Daoy (cell line): ENCODE data around the gene GMEB2. TPM values are rescaled to one million over a fixed set of nuclear protein-coding genes. Genes with fewer than 3 reads are reported as not detected.
A peak's percentile ranks its signal among the peaks of the same experiment; 100 is the strongest.
"Not testable (repeated sequence)": the region's sequence is repeated elsewhere in the genome, so short reads cannot be mapped to it uniquely, and the experiment has no call there.

ENCODE experiments used
- DNase-seq: peaks from one replicate; pipeline ENCODE4 v3.0.0-alpha.2; 2015; ENCODE audit warnings: low read depth
- total RNA-seq: library from RNA; depleted of rRNA; stranded (reverse); fragments of >200 nt; shearing (Covaris generic); gene quantifications from 2 replicates; pipeline ENCODE4 v1.2.3, GENCODE V29; 2014

GMEB2 gene
- total RNA-seq, 1 experiment from 2014 or later, result 7.6 TPM

GRCh38 chr20:63617092-63617875, 9.6 kb downstream of the GMEB2 start:
- DNase-seq, result no peak

GRCh38 chr20:63613863-63614594, 12.9 kb downstream of the GMEB2 start:
- not testable (repeated sequence) for DNase-seq

GRCh38 chr20:63612276-63612931, 14.5 kb downstream of the GMEB2 start:
- DNase-seq, result no peak

- no peak for DNase-seq
Observed at GRCh38 chr20:63611646-63612045, 15.3 kb downstream of the GMEB2 start.

GRCh38 chr20:63610581-63611435, 16.1 kb downstream of the GMEB2 start:
- DNase-seq, result no peak

- DNase-seq, result no peak
Observed at GRCh38 chr20:63606686-63607085, 20.2 kb downstream of the GMEB2 start.

DNA sequence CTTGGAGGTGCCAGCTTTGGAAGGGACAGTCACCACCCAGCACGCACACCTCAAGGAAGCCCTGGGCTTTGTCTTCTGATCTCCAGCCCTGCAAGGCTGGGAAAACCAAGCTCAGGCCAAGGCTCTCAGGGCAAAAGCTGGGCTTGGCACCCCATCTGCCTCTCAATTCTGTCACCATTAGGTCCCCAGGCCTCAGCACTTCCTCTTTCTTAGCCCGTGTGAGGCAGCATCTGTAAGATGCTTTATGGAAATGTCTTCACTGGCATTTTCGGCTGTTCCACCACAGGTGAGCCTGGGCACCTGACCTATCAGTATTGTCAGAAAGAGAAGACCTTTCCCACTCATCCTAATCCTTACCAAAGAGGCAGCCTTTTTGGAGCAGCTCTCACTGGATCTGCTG, 24.6 kb downstream of the GMEB2 start:
- no peak for DNase-seq

DNA sequence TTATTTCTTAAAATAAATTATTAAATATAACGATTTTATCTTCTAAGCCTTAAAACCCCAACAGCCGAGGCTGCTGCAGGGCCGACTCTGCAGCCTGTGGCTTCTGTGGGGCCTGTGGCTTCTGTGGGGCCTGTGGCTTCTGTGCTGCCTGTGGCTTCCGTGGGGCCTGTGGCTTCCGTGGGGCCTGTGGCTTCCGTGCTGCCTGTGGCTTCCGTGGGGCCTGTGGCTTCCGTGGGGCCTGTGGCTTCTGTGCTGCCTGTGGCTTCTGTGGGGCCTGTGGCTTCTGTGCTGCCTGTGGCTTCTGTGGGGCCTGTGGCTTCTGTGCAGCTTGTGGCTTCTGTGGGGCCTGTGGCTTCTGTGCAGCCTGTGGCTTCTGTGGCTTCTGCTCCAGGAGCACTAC, 25.2 kb downstream of the GMEB2 start:
- not testable (repeated sequence) for DNase-seq

DNA sequence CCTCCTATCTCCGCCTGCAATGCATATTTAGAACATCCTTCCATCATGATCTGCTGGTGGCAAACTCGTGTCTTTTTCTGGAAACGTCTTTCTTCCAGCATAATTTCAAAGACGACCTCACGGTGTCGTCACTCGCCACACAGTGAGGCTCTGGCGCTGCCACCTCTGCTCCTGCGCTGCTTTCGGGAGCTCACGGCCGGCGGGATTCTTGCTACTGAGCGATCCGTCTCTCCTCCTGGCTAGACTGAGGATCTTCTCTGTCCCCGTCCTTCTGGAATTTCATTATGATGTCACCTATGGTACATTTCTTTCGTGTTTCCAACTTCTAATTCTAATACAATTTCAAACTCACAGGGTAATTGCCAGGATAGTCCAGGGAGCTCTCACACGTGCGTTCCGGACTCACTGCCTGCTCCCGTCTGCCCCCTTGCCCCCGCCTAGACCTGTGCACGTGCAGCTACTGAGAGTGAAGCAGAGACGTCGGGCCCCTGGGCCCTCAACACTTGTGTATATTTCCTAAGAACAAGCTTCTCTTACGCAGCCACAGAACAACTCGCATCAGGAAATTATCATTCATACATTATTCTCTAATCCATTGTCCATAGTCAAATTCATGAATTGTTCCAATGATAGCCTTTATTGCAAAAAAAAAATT, 27.4 kb downstream of the GMEB2 start:
- no peak for DNase-seq

GRCh38 chr20:63598479-63599395, 28.2 kb downstream of the GMEB2 start:
- DNase-seq, result no peak

GRCh38 chr20:63597651-63598478, 29.0 kb downstream of the GMEB2 start:
- no peak for DNase-seq

- DNase-seq, result no peak
Observed at GRCh38 chr20:63596423-63596822, 30.5 kb downstream of the GMEB2 start.

- no peak for DNase-seq
Observed at GRCh38 chr20:63595416-63596127, 31.3 kb downstream of the GMEB2 start.

GRCh38 chr20:63594043-63594561, 32.8 kb downstream of the GMEB2 start:
- peak; percentile 33 for DNase-seq

- no peak for DNase-seq
Observed at GRCh38 chr20:63592661-63593060, 34.2 kb downstream of the GMEB2 start.

GRCh38 chr20:63591786-63592355, 35.0 kb downstream of the GMEB2 start:
- no peak for DNase-seq

DNA sequence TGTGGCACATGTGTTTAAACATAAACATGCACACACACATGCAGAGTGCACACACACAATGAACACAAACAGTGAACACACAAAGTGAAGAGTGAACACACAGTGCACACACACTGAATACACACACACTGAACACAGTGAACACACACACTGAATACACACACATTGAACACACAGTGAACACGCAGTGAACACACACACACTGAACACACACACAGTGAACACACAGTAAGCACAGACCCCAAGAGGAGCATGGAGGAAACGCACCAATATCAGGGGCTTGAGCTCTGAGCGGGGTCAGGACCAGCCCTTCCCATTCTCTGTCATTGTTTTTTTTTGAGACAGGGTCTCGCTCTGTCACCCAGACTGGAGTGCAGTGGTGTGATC, 35.8 kb downstream of the GMEB2 start:
- DNase-seq, result no peak
